IPS-15b (cell line): ENCODE measurements around the gene CRISP3.
"Not testable (repeated sequence)": the region's sequence is repeated elsewhere in the genome, so short reads cannot be mapped to it uniquely, and the experiment has no call there.

Experiments
- H3K27me3 ChIP-seq: one replicate; pipeline ENCODE4 v1.6.1; 2013; ENCODE audit warnings: low read length; ENCODE audit not compliant: control insufficient read depth, insufficient read depth
- H3K36me3 ChIP-seq: one replicate; pipeline ENCODE4 v1.6.1; 2013; ENCODE audit warnings: low read length; ENCODE audit not compliant: control insufficient read depth, insufficient read depth
- H3K4me1 ChIP-seq: one replicate; pipeline ENCODE4 v1.6.1; 2013; ENCODE audit warnings: mild to moderate bottlenecking, low read length; ENCODE audit not compliant: control insufficient read depth, insufficient read depth
- H3K4me3 ChIP-seq: one replicate; pipeline ENCODE4 v1.5.1; 2013; ENCODE audit warnings: low read depth, low read length
- H3K9ac ChIP-seq: one replicate; pipeline ENCODE4 v1.6.1; 2013; ENCODE audit warnings: low read depth, mild to moderate bottlenecking, low read length
- H3K9me3 ChIP-seq: one replicate; pipeline ENCODE4 v1.6.1; 2013; ENCODE audit warnings: mild to moderate bottlenecking, low read length; ENCODE audit not compliant: control insufficient read depth, insufficient read depth

Gene CRISP3

GRCh38 chr6:49739423-49739822, 4.8 kb downstream of the CRISP3 start:
- H3K9me3 ChIP-seq: no peaks in the 10 kb centered on the region
- no peaks in the 10 kb centered on the region for H3K36me3 ChIP-seq
- no peak overlapping the region for H3K4me3 ChIP-seq
- no peaks in the 10 kb centered on the region for H3K4me1 ChIP-seq
- no peak overlapping the region for H3K9ac ChIP-seq
- no peaks in the 10 kb centered on the region for H3K27me3 ChIP-seq

DNA sequence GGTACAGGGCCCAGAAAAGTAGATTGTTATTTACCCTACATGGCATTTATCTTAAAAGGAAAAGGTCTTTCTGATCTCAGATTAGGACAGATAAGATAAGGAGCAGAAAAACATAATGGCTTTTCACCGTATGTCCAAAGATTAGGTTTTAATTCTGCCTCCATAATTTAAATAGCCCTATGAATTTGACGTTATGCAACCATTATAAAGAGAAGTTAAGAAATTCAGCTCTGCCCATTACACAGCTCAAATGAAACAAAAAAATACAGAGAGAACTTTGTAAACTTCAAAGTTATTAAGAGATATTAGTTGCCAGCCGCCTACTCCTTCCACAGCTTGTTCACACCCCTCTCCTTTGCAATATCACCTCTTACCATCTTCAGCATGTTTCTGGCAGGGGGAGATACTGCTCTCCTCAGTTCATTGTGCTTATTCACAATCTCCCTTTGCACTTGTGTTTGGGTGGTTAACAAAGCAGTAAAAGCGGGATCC, 8.1 kb downstream of the CRISP3 start:
- Histone ChIP-seq H3K4me3 (no peak overlapping the region), H3K4me1 (no peaks in the 10 kb centered on the region), H3K9me3 (no peaks in the 10 kb centered on the region), H3K9ac (no peak overlapping the region), H3K27me3 (no peaks in the 10 kb centered on the region), H3K36me3 (no peaks in the 10 kb centered on the region)

DNA sequence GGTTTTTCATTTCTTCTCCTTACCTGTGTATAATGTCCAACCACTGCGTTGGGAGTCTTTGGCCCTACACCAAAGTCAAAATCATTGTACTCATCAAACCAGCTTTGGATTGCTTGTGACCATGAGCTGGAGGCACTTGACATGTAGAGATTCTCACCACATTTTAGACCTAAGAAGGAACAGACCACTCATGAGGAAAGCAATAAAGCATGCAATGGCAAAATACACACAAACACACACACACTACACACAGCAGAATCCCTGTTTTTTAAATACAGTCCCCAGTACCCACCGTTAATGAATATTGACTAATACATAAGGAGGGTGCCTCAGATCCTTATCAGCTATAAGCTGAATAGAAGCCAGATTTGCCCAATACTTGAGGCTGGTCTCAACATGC, 10.5 kb downstream of the CRISP3 start:
- no peak overlapping the region for H3K9ac ChIP-seq
- H3K4me3 ChIP-seq: no peak overlapping the region
- no peaks in the 10 kb centered on the region for H3K9me3 ChIP-seq
- H3K36me3 ChIP-seq: no peaks in the 10 kb centered on the region
- no peaks in the 10 kb centered on the region for H3K4me1 ChIP-seq
- no peaks in the 10 kb centered on the region for H3K27me3 ChIP-seq

DNA sequence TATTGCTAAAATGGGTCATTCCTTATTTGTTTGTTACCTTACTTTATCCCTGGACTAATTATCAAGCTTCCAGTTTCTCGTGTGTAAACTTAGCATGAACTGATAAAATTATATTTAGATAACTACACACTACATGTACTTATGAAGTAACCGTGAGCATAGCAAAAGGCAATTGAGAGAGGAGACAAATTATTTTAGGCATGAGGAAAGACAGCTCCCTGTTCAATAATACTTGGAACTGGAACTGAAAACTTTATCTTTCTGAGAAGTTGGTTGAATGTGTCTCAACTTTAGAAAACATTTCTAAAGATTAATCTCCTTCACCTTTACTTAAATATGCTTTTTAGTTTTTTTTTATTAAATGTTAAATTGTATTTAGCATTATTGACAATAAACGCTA, 11.4 kb downstream of the CRISP3 start:
- Histone ChIP-seq H3K9me3 (no peaks in the 10 kb centered on the region), H3K27me3 (no peaks in the 10 kb centered on the region), H3K36me3 (no peaks in the 10 kb centered on the region), H3K9ac (no peak overlapping the region), H3K4me3 (no peak overlapping the region), H3K4me1 (no peaks in the 10 kb centered on the region)

- H3K36me3 ChIP-seq: no peaks in the 10 kb centered on the region
- H3K4me3 ChIP-seq: no peak overlapping the region
- H3K4me1 ChIP-seq: no peaks in the 10 kb centered on the region
- no peak overlapping the region for H3K9ac ChIP-seq
- H3K27me3 ChIP-seq: no peaks in the 10 kb centered on the region
- no peaks in the 10 kb centered on the region for H3K9me3 ChIP-seq
These were observed 13.9 kb downstream of the CRISP3 start for GRCh38 chr6:49730251-49730650.

GRCh38 chr6:49723917-49724316, 20.3 kb downstream of the CRISP3 start:
- H3K9me3 ChIP-seq, H3K4me1 ChIP-seq, H3K9ac ChIP-seq, H3K4me3 ChIP-seq, H3K27me3 ChIP-seq, H3K36me3 ChIP-seq: not testable (repeated sequence)

GRCh38 chr6:49721297-49721696, 22.9 kb downstream of the CRISP3 start:
- no peaks in the 10 kb centered on the region for H3K27me3 ChIP-seq
- H3K9ac ChIP-seq: no peak overlapping the region
- H3K4me1 ChIP-seq: no peaks in the 10 kb centered on the region
- H3K9me3 ChIP-seq: peaks cover 2% of the 10 kb centered on the region
- no peak overlapping the region for H3K4me3 ChIP-seq
- H3K36me3 ChIP-seq: no peaks in the 10 kb centered on the region

GRCh38 chr6:49720372-49720771, 23.8 kb downstream of the CRISP3 start:
- Histone ChIP-seq H3K9ac (no peak overlapping the region), H3K4me3 (no peak overlapping the region), H3K4me1 (no peaks in the 10 kb centered on the region), H3K9me3 (peaks cover 2% of the 10 kb centered on the region), H3K27me3 (no peaks in the 10 kb centered on the region), H3K36me3 (no peaks in the 10 kb centered on the region)

GRCh38 chr6:49713346-49713745, 30.8 kb downstream of the CRISP3 start, which contains the start of gene CRISP2:
Gene CRISP2, minus strand, starts transcription at chr6:49713543. Its CDS starts 4,347 bp downstream, at chr6:49709196.
- no peaks in the 10 kb centered on the region for H3K9me3 ChIP-seq
- peaks cover 6% of the 10 kb centered on the region for H3K27me3 ChIP-seq
- peak within 1 kb of the TSS; percentile 30 for H3K4me3 ChIP-seq
- H3K36me3 ChIP-seq: no peaks in the 10 kb centered on the region
- H3K9ac ChIP-seq: peak within 1 kb of the TSS; percentile 39
- no peaks in the 10 kb centered on the region for H3K4me1 ChIP-seq

DNA sequence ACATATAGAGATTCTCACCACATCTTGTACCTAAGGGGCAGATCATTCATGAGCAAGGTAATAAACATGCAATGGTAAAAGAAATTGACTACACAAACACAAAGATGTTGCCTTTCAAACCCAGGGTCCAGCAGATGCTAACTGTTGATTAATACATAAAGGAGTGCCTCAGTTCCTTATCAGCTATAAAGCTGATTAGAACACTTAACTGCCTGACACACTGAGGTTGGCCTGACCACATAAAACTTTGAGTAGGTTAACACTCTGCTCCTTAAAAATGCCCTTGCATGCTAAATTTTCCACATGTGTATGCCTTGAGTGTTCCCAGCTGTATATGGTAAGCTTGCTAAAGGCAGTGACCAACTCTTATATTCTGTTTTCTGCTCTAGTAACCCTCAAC, 45.7 kb downstream of the CRISP3 start:
- Histone ChIP-seq H3K9ac (no peak overlapping the region), H3K4me3 (no peak overlapping the region), H3K9me3 (no peaks in the 10 kb centered on the region), H3K27me3 (no peaks in the 10 kb centered on the region), H3K36me3 (no peaks in the 10 kb centered on the region), H3K4me1 (no peaks in the 10 kb centered on the region)

GRCh38 chr6:49693512-49693911, 50.7 kb downstream of the CRISP3 start:
- no peaks in the 10 kb centered on the region for H3K27me3 ChIP-seq
- H3K4me3 ChIP-seq: no peak overlapping the region
- H3K4me1 ChIP-seq: no peaks in the 10 kb centered on the region
- no peaks in the 10 kb centered on the region for H3K9me3 ChIP-seq
- no peak overlapping the region for H3K9ac ChIP-seq
- H3K36me3 ChIP-seq: no peaks in the 10 kb centered on the region

GRCh38 chr6:49692534-49692933, 51.7 kb downstream of the CRISP3 start:
- H3K4me3 ChIP-seq: no peak overlapping the region
- H3K9ac ChIP-seq: no peak overlapping the region
- H3K36me3 ChIP-seq: no peaks in the 10 kb centered on the region
- H3K4me1 ChIP-seq: no peaks in the 10 kb centered on the region
- H3K27me3 ChIP-seq: no peaks in the 10 kb centered on the region
- H3K9me3 ChIP-seq: no peaks in the 10 kb centered on the region
